Activated T-cell treated with anti-CD3 and anti-CD28 coated beads, Interleukin-2, amount 50 U/mL, for 4 hours (primary cell): ENCODE data around the gene LY6G6F. TPM values are rescaled to one million over a fixed set of nuclear protein-coding genes. Genes with fewer than 3 reads are reported as not detected.

Experiments used
- ATAC-seq, 2 donors: fragments of 200-7000 bp; cut with Tn5 transposase; one replicate each; pipeline ENCODE4 v1.10.0; 2021
- DNase-seq: peaks from one replicate; pipeline ENCODE4 v3.0.0-alpha.2; 2020
- H3K27me3 Mint-ChIP-seq: one replicate; pipeline ENCODE4 v1.8.0; 2021; ENCODE audit warnings: low read depth, mixed read lengths
- H3K36me3 Mint-ChIP-seq: one replicate; pipeline ENCODE4 v1.8.0; 2022; ENCODE audit warnings: mixed read lengths; ENCODE audit not compliant: insufficient read depth
- H3K4me1 Mint-ChIP-seq: one replicate; pipeline ENCODE4 v1.8.0; 2021; ENCODE audit warnings: low read depth, mixed read lengths
- H3K4me3 Mint-ChIP-seq: one replicate; pipeline ENCODE4 v1.8.0; 2021; ENCODE audit warnings: mild to moderate bottlenecking, moderate library complexity, mixed read lengths
- H3K9me3 Mint-ChIP-seq: one replicate; pipeline ENCODE4 v1.8.0; 2021; ENCODE audit warnings: mixed read lengths
- total RNA-seq, 3 donors: library from RNA; stranded (reverse); gene quantifications; one replicate each; pipeline ENCODE4 v1.2.1, GENCODE V29; 2021

The LY6G6F gene
- total RNA-seq, 3 donors from 2014 or later: not detected

- Mint-ChIP-seq H3K27me3 (no peaks in the 10 kb centered on the region), H3K9me3 (no peaks in the 10 kb centered on the region), H3K36me3 (peaks cover 22% of the 10 kb centered on the region), H3K4me1 (peaks cover 62% of the 10 kb centered on the region), H3K4me3 (peak overlapping the region; percentile 94)
- DNase-seq (peak; percentile 58), ATAC-seq (peak; percentile 61)
Measured at GRCh38 chr6:31729979-31730630, 23.4 kb downstream of the LY6G6F start.

- ATAC-seq: no peak
- no peak for DNase-seq
- Mint-ChIP-seq H3K36me3 (peaks cover 20% of the 10 kb centered on the region), H3K27me3 (no peaks in the 10 kb centered on the region), H3K4me3 (peak overlapping the region; percentile 94), H3K4me1 (peaks cover 62% of the 10 kb centered on the region), H3K9me3 (no peaks in the 10 kb centered on the region)
Measured at GRCh38 chr6:31730631-31731086, 24.0 kb downstream of the LY6G6F start.

GRCh38 chr6:31732029-31732428 is 25.4 kb downstream of the LY6G6F start:
- H3K27me3 Mint-ChIP-seq: no peaks in the 10 kb centered on the region
- no peak overlapping the region for H3K4me3 Mint-ChIP-seq
- ATAC-seq (no peak), DNase-seq (no peak)
- H3K4me1 Mint-ChIP-seq: peaks cover 58% of the 10 kb centered on the region
- peaks cover 17% of the 10 kb centered on the region for H3K36me3 Mint-ChIP-seq
- no peaks in the 10 kb centered on the region for H3K9me3 Mint-ChIP-seq

- Mint-ChIP-seq H3K27me3 (no peaks in the 10 kb centered on the region), H3K36me3 (peaks cover 17% of the 10 kb centered on the region), H3K4me3 (peak overlapping the region; percentile 98), H3K4me1 (peaks cover 61% of the 10 kb centered on the region), H3K9me3 (no peaks in the 10 kb centered on the region)
- ATAC-seq (no peak), DNase-seq (no peak)
Measured at GRCh38 chr6:31733734-31734133, 27.1 kb downstream of the LY6G6F start.

GRCh38 chr6:31734247-31734820 is 27.7 kb downstream of the LY6G6F start:
- peaks cover 17% of the 10 kb centered on the region for H3K36me3 Mint-ChIP-seq
- no peaks in the 10 kb centered on the region for H3K27me3 Mint-ChIP-seq
- peaks cover 60% of the 10 kb centered on the region for H3K4me1 Mint-ChIP-seq
- peak overlapping the region; percentile 98 for H3K4me3 Mint-ChIP-seq
- DNase-seq (no peak), ATAC-seq (peak; percentile 57 to 58)
- no peaks in the 10 kb centered on the region for H3K9me3 Mint-ChIP-seq

GRCh38 chr6:31734821-31735406 is 28.2 kb downstream of the LY6G6F start:
- Mint-ChIP-seq H3K4me3 (peak overlapping the region; percentile 98), H3K4me1 (peaks cover 64% of the 10 kb centered on the region), H3K36me3 (peaks cover 17% of the 10 kb centered on the region), H3K27me3 (no peaks in the 10 kb centered on the region), H3K9me3 (no peaks in the 10 kb centered on the region)
- ATAC-seq: peak; percentile 3 to 5
- peak; percentile 42 for DNase-seq

GRCh38 chr6:31736021-31736767 is 29.5 kb downstream of the LY6G6F start, which contains the start of gene CLIC1:
CLIC1 (minus strand) TSS chr6:31736530; CDS start chr6:31736300, 230 bp downstream.
- peak; percentile 76 for DNase-seq
- Mint-ChIP-seq H3K4me3 (peak within 1 kb of the TSS; percentile 98), H3K27me3 (no peaks in the 10 kb centered on the region), H3K4me1 (peaks cover 66% of the 10 kb centered on the region), H3K9me3 (no peaks in the 10 kb centered on the region), H3K36me3 (peaks cover 17% of the 10 kb centered on the region)
- peak; percentile 36 to 38 for ATAC-seq

GRCh38 chr6:31736768-31737314 is 30.2 kb downstream of the LY6G6F start:
- no peak for DNase-seq
- Mint-ChIP-seq H3K9me3 (no peaks in the 10 kb centered on the region), H3K27me3 (no peaks in the 10 kb centered on the region), H3K36me3 (peaks cover 18% of the 10 kb centered on the region), H3K4me3 (peak overlapping the region; percentile 98), H3K4me1 (peaks cover 71% of the 10 kb centered on the region)
- ATAC-seq: no peak

GRCh38 chr6:31737315-31737990 is 30.8 kb downstream of the LY6G6F start:
- Mint-ChIP-seq H3K36me3 (peaks cover 14% of the 10 kb centered on the region), H3K4me1 (peaks cover 69% of the 10 kb centered on the region), H3K4me3 (peak overlapping the region; percentile 98), H3K9me3 (no peaks in the 10 kb centered on the region), H3K27me3 (no peaks in the 10 kb centered on the region)
- no peak for ATAC-seq
- no peak for DNase-seq

- H3K27me3 Mint-ChIP-seq: no peaks in the 10 kb centered on the region
- H3K9me3 Mint-ChIP-seq: no peaks in the 10 kb centered on the region
- peak overlapping the region; percentile 98 for H3K4me3 Mint-ChIP-seq
- DNase-seq (peak; percentile 53), ATAC-seq (no peak)
- H3K36me3 Mint-ChIP-seq: peaks cover 14% of the 10 kb centered on the region
- peaks cover 66% of the 10 kb centered on the region for H3K4me1 Mint-ChIP-seq
Measured at GRCh38 chr6:31737991-31738979, 31.6 kb downstream of the LY6G6F start.

- no peaks in the 10 kb centered on the region for H3K27me3 Mint-ChIP-seq
- DNase-seq (peak; percentile 91), ATAC-seq (peak; percentile 93 to 94)
- peaks cover 54% of the 10 kb centered on the region for H3K4me1 Mint-ChIP-seq
- no peaks in the 10 kb centered on the region for H3K9me3 Mint-ChIP-seq
- H3K36me3 Mint-ChIP-seq: peaks cover 8% of the 10 kb centered on the region
- peak within 1 kb of the TSS; percentile 95 for H3K4me3 Mint-ChIP-seq
Measured at GRCh38 chr6:31739639-31740396, 33.2 kb downstream of the LY6G6F start, which contains the start of gene MSH5. MSH5 (plus strand) TSS chr6:31740005; CDS start chr6:31740467, 462 bp downstream.
